Measurements from ENCODE around the gene SAFB. TPM values are rescaled to one million over a fixed set of nuclear protein-coding genes. Genes with fewer than 3 reads are reported as not detected.

The SAFB gene
- total and polyA plus RNA-seq, 2 of the 13 experiments (the other 11 are each of a cell fraction or from before 2014, with no cell fraction given), result 21.0 to 28.4 TPM

GRCh38 chr19:5654931-5655330 lies 32.0 kb downstream of the SAFB start:
- ATAC-seq (no peak), FAIRE-seq (no peak), DNase-seq (ENCODE audit: low spot score) (no peak)
- H3K4me1 ChIP-seq (ENCODE audit: insufficient read depth, low read length), result no peaks in the 10 kb centered on the region
- no peak overlapping the region for H2AFZ ChIP-seq (ENCODE audit: low read length)
- intact Hi-C loops (cut with micrococcal nuclease; ENCODE audit: unreplicated experiment) (no loop called here), in situ Hi-C loops (cut with HindIII; ENCODE audit: extremely low pct_ligation_motif_present, low pct_unique_long_range_greater_than_20kb) (no loop called here)
- no peak overlapping the region for H3K4me3 ChIP-seq (replicated peaks in 1 of 3; ENCODE audit: insufficient read depth in 1 of 3, low read depth in 2 of 3, low read length in 3 of 3)
- H4K20me1 ChIP-seq (ENCODE audit: insufficient read depth, low read length), result no peaks in the 10 kb centered on the region
- ChIA-PET POLR2A (interaction anchor here (1.8 kb wide), 1 partner anchor 33 kb away, joined by 5 read pairs; the partner anchor contains the start of genes SAFB and SAFB2), CTCF (ENCODE audit: low intra/inter-chr PET ratio, low total read pairs) (no interaction called here)
- H3K36me3 ChIP-seq (replicated peaks in 1 of 2; ENCODE audit: control insufficient read depth in 1 of 2, insufficient read depth in 2 of 2, low read length in 2 of 2), result peaks cover 33 to 74% of the 10 kb centered on the region in 2 experiments
- TF ChIP-seq MNT (IDR thresholded peaks at IDR 0.05), result no peak
- TF ChIP-seq RBM22 (optimal IDR thresholded peaks at IDR 0.05; ENCODE audit: low read length), result peak; percentile 22
- 96% methylated on average over 5 of the region's 5 CpGs for WGBS (ENCODE audit: low lambda C conversion rate)
- no peaks in the 10 kb centered on the region for H3K9me3 ChIP-seq (ENCODE audit: low read length)
- peaks cover 1% of the 10 kb centered on the region for H3K79me2 ChIP-seq (ENCODE audit: insufficient read depth, low read length)
- H3K4me2 ChIP-seq (ENCODE audit: low read depth, low read length), result no peak overlapping the region
- no peak overlapping the region for H3K9ac ChIP-seq (ENCODE audit: insufficient read depth, low read depth, low read length)
- H3K27me3 ChIP-seq (ENCODE audit: control insufficient read depth in 1 of 2, insufficient read depth in 2 of 2, low read length in 2 of 2), result no peaks in the 10 kb centered on the region
- no TSS peak for BruUV-seq (replicated peaks)
- H3K27ac ChIP-seq (ENCODE audit: extremely low read length, insufficient read depth, low read length), result no peak overlapping the region

- Histone ChIP-seq H3K79me2 (ENCODE audit: insufficient read depth, low read length) (peaks cover 1% of the 10 kb centered on the region), H3K9ac (ENCODE audit: insufficient read depth, low read depth, low read length) (no peak overlapping the region), H2AFZ (ENCODE audit: low read length) (no peak overlapping the region), H3K27me3 (ENCODE audit: control insufficient read depth in 1 of 2, insufficient read depth in 2 of 2, low read length in 2 of 2) (no peaks in the 10 kb centered on the region), H3K4me1 (ENCODE audit: insufficient read depth, low read length) (no peaks in the 10 kb centered on the region), H4K20me1 (ENCODE audit: insufficient read depth, low read length) (no peaks in the 10 kb centered on the region), H3K4me3 (replicated peaks in 1 of 3; ENCODE audit: insufficient read depth in 1 of 3, low read depth in 2 of 3, low read length in 3 of 3) (no peak overlapping the region), H3K9me3 (ENCODE audit: low read length) (no peaks in the 10 kb centered on the region), H3K36me3 (replicated peaks in 1 of 2; ENCODE audit: control insufficient read depth in 1 of 2, insufficient read depth in 2 of 2, low read length in 2 of 2) (peaks cover 32 to 75% of the 10 kb centered on the region in 2 experiments), H3K4me2 (ENCODE audit: low read depth, low read length) (no peak overlapping the region), H3K27ac (ENCODE audit: extremely low read length, insufficient read depth, low read length) (no peak overlapping the region)
- POLR2A ChIA-PET, result interaction anchor here (1.8 kb wide), 1 partner anchor 33 kb away, joined by 5 read pairs; the partner anchor contains the start of genes SAFB and SAFB2
- in situ Hi-C loops (cut with HindIII; ENCODE audit: extremely low pct_ligation_motif_present, low pct_unique_long_range_greater_than_20kb) (no loop called here), intact Hi-C loops (cut with micrococcal nuclease; ENCODE audit: unreplicated experiment) (no loop called here)
- 95% methylated on average over 5 of the region's 5 CpGs for WGBS (ENCODE audit: low lambda C conversion rate)
- ATAC-seq, result no peak
- no peak for DNase-seq (ENCODE audit: low spot score)
- no peak for FAIRE-seq
- CTCF ChIA-PET (ENCODE audit: low intra/inter-chr PET ratio, low total read pairs), result no interaction called here
- no TSS peak for BruUV-seq (replicated peaks)
- TF ChIP-seq NONO (IDR thresholded peaks at IDR 0.05) (no peak), NONO (CRISPR knock-in tag; conservative IDR thresholded peaks at IDR 0.05) (no peak), CHD2 (IDR thresholded peaks at IDR 0.05; ENCODE audit: low read depth, low read length) (no peak), ERF (CRISPR knock-in tag; IDR thresholded peaks at IDR 0.05) (no peak), TBP (CRISPR knock-in tag; IDR thresholded peaks at IDR 0.05) (no peak), ARNT (IDR thresholded peaks at IDR 0.05) (no peak), NFAT5 (CRISPR knock-in tag; IDR thresholded peaks at IDR 0.05) (no peak), THAP7 (CRISPR knock-in tag; IDR thresholded peaks at IDR 0.05) (no peak), NCOA1 (CRISPR knock-in tag; IDR thresholded peaks at IDR 0.05) (no peak), KLF13 (CRISPR knock-in tag; IDR thresholded peaks at IDR 0.05) (no peak), HNRNPLL (IDR thresholded peaks at IDR 0.05; ENCODE audit: low read depth, low read length, poor library complexity, severe bottlenecking) (no peak)
These were observed 32.5 kb downstream of the SAFB start for GRCh38 chr19:5655412-5655811.
